HG03064 (cell line): ENCODE data around the gene PRKCD.

ENCODE experiments used
- ATAC-seq: cut with Tn5 transposase; IDR thresholded peaks from one replicate; pipeline ENCODE4 v1.9.1; 2021; ENCODE audit warnings: low read depth; ENCODE audit not compliant: unreplicated experiment

PRKCD gene

DNA sequence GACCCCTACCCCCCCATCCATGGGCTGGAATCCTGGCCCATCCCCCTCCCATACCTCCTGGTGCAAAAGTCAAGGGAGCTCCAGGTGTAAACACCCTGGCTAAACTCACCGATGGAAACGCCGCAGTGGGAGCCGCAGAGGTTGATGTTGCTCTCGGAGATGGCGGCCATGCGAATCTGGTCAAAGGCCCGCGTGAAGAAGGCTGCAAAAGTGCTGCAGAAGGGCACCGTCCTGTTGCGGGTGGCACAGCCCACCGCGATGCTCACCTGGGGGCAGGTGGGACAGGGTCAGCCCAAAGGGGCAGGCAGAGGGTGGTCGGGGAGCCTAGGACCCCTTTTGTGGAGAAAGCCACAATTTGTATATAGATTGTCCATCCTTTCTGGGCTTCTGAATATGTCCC is 68.2 kb downstream of the PRKCD start:
- no peak for ATAC-seq

DNA sequence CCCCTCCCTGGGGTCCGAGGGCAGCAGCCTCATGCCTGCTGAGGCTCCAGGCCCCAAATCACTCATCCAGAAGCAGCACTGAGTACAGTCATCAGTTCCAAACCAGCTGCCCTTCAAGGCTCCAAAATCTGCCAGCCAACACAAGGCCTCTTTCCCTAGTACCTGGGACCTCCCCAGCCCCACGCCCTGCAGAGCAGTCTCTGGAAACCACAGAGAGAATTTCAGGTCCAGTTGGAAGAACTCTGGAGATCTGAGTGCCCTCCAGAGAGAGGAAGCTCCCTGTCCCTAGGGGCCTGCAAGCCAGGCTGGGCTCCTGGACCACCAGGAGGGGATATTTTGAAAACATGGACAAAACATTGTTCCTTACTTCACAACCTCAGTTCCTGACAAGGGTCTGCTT is 68.6 kb downstream of the PRKCD start:
- no peak for ATAC-seq

DNA sequence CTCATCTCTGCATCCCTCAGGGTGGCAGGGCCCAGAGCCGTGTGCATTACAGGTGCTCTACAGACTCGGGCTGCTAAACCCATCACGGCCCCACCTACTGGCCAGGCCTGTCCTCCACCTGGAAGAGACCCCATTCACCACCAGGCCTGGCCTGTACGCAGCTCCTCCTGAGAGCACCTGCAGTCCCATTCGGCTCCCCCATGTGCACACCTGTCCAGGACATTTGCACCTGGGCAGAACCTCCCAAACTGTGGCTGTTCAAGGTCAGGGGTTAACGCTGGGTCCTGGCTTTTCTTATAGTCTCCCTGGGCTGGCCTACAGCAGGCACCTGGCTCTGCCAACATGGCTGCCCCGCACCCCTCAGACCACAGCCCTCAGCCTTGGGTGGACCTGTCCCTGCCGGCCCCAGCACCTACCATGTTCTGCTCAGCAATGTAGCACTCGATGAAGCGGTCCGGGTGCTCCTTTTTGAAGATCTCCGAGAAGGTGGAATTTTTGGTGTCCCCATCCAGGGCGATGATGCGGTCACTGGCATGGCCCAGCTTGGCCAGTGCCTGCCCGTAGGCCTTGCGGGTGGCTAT is 69.1 kb downstream of the PRKCD start:
- ATAC-seq = no peak

DNA sequence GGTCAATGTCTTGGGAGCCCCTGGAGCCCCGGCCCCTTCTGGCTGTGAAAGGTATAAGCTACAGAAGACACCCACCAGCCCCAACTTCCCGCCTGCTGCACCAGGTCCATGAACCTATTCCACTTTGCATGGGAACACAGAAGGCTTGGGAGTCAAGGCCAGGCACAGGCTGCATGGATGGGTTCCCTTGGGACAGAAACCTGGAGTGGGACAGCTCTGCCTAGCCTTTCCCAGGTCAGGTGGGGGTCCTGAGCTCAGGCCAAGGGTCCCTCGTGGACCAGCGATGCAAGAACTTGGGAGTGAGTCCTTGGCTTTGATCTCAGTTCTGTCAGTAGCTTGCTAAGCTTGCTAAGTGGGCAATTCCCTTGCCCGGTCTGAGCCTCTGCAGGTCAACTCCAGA is 69.8 kb downstream of the PRKCD start:
- ATAC-seq = no peak

DNA sequence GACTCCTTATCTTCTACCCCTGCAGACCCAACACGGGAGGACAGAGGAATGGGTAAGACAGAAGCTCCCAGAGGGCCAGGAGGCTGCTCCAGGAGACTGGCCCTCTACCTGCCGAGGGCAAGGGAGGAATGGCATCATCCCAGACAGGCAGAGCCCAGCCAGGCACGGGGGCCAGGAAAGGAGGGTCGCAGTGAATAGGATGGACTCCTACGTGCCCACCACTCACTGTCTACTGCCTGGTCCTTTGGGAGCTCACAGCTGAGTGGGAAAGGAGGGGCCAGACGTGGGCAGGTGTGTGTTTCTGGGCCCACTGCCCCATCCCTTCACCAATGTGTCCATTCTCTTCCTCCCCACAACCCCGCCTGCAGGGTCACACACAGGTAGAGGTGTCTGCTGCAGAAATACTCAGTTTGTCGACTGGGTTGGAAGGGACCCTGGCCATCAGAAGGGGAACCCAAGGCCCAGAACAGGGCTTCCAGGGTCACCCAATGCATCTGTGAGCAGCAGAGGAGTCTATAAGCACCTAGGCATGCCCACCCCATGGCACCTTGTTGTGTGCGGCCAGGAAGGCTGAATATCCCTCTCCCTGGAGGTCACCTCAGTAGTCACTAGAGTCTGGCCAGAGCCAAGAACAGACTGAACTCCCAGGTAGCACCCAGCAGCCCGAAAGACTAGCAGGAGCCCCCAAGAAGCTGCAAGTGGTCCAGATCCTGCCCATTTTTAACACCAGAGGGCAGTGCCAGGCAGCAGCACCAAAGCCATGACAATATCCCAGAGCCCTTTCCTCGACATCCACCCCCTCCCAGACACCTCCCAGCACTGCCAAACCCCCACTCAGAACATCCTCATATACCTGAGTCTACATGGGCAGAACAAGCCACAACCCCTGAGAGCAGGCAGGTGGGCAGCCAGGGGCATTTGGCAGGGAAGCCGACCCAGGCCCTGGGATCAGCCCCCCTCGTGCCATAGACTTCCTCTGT is 70.8 kb downstream of the PRKCD start:
- ATAC-seq = no peak

DNA sequence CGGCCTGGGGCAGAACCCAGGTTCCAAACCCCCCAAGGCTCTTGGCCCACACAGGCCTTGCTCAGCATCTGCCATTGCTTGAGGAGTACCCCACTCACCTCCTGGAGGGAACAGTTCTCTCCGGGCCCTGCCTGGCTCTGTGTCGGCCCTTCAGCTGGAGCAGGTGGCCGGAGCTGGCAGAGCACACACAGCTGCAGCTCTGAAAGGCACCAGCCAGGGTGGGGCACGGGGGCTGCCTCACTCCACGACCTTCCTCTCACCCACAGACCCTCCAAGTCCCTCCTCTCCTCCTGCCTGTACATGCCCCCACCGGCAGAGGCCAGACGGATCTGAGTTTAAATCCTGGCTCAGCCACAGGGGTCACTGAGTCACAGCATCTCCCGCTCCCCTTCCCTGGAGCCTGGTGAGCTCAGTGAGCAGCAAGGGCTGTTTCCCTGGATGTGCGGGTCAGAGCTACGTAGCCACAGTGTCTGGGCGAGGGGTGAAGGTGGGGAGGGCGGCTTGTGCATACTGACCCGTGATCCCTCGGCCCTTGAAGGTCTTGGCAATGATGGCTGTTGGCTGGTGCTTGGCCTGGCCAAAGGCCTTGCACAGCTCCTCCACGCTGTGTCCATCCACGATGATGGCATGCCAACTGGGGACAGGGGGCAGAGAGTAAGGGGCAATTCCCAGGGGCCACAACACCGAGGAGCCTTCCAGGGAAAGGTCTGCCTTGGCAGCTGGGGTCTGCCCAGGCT is 71.8 kb downstream of the PRKCD start:
- no peak for ATAC-seq

DNA sequence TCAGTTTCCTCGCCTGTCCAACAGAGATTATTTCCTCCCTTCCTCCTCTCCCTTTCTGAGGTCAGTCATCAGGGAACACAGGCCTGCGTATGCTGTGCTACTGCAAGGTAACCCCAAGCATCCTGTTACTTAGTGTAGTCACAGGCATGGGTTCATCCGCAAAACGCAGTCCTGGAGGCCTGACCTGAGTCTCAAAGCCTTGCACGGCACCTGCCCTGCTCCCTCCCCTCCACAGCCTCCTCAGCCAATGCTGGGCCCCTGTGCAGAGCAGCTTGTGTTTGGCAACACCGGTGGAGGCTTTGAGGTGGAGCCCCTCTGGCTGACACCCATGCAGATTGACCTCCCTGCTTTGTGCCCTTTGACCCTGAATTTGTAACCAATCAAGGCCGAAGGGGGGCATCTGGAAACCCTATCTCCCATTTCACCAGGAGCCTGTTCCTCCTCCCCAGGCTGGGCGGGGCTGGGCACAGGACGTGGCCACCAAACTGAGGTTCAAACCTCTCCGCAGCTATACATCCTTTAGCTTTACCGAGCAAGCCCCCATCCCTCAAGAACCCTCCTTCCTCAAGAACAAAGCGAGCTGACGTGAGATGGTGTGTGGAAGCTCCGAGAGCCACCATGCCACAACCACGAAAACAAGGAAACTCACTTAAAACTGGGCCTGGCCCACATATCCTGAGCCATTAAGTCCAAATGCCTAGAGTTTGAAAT is 73.3 kb downstream of the PRKCD start:
- no peak for ATAC-seq

DNA sequence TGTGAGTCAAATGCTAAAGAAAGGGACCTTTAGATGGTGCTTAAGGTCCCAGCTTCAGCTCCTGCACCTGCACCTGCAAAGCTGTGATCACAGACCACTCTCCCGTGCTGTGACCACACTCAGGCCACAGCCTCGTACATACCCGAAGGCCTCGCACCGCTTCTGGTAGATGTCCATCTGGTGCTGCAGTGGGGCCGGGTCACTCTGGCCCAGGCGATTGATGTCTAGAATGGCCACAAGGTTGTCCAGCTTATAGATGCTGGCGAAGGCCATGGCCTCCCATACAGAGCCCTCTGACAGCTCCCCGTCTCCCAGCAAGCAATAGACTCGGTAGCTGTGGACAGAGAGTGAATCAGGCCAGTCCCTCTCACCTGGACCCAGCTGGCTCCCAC is 73.8 kb downstream of the PRKCD start:
- ATAC-seq = no peak

DNA sequence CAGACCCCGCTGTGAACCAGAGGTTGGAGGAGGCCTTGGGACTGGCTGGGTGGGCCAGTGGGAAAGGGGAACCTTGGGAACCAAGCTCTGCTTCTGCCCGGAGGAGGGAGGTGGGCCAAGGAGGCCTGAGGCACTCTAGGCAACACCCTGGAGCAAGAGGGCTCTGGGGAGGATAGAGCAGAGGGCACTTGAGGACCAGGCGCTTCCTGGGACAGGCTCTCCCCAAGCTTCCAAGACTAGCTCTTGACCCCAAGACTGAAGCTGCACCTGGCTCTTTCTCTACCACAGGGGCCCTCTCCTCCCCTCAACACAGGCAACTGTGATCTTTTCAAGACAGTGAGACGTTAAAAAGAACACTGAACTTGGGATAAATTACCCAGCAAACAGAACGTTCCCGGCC is 74.5 kb downstream of the PRKCD start:
- ATAC-seq = no peak

DNA sequence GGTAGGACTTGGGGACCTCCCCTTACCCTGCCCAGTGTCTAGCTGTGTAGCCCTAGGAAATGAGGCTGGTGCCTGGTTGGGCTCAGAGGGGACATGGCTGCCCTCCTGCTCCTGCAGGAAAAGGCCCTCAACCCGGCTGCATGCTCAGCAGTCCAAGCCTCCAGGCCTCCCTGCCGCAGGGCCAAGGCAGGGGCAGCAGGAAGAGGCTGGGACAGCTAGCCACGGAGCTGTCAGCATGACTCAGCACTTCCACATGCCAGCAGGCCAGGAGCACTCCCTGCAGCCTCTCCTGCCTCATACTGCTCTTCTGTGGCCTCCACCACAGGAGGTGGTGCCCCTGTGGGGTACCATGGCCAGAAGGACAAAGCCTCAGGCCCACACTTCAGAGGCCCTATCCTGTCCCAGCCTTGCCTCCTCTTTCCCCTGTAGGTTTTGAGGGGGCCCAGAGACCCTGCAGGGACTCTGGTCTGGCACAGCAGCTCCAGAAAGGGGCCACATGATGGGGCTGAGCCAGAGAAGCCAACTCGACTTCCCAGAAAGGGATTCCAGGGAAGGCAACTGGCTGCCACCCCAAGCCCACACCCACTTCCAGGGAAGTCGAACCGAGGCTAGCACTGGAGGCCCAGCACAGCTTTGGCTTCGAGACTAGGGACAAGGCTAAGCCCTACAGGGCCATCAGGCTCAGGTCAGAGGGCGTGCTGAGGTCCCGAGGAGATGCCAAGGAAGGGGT is 75.3 kb downstream of the PRKCD start:
- no peak for ATAC-seq

DNA sequence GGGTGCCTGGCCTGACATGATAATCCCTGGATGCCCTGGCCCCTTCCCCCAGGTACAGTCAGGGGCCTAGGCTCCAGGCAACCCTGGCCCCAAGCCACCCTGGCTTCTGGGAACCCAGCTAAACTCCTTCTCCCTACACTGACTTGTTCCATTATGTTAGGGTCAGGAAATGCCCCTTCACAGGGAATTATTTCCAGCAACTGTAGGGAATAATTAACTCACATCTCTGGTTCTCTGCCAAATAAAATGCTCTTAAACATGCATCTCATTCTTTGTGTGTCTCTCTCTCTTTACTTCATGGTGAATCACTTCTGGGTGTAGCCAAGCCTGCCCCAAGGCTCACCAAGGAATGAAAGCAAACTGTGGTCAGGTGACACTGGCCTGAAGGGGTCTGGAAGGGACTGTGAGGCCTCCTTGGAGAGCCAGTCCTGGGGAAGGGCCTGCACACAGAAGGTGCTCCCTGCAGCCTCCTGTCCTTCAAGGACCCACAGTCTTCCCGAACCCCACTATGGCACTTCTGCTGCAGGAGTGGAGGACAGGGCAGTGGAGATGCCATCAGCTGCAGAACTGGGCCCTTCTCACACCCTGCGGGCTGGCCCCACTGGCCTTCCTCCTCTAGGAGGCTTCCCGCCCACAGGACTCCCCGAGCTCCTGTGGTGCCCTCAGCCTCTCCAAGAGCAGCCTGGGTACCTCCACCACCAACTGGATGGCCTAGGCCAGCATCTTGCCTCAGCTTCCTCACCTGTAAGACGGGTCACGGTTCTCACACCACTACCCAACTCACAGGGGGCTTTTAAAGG is 77.2 kb downstream of the PRKCD start:
- no peak for ATAC-seq

DNA sequence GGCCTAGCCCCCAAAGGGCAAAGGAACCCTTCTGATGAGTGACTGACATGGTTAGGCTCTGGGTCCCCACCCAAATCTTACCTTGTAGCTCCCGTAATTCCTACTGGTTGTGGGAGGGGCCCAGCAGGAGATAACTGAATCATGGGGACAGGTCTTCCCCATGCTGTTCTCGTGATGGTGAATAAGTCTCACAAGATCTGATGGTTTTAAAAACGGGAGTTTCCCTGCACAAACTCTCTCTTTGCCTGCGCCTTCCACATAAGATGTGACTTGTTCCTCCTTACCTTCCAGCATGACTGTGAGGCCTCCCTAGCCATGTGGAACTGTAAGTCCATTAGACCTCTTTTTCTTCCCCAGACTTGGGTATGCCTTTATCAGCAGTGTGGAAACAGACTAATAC is 77.9 kb downstream of the PRKCD start:
- no peak for ATAC-seq

DNA sequence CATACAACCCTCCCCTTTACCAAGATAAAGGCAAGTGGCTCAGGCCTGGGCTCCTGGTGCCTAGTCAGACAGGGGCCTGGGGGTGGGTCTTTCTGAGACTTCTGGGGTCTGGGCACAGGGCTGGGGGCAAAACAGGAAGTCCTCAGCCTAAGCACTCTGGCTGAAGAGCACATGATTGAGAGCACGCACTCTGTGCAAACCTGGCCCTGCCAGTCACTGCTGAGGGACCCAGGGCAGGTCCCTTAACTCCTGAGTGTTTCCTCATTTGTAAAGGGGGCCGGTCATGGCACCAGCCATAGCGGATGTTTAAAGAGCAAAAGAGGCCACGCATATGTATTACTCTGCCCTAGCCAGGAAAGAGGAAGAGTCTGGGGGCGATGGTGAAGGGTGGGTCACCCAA is 78.8 kb downstream of the PRKCD start:
- no peak for ATAC-seq

DNA sequence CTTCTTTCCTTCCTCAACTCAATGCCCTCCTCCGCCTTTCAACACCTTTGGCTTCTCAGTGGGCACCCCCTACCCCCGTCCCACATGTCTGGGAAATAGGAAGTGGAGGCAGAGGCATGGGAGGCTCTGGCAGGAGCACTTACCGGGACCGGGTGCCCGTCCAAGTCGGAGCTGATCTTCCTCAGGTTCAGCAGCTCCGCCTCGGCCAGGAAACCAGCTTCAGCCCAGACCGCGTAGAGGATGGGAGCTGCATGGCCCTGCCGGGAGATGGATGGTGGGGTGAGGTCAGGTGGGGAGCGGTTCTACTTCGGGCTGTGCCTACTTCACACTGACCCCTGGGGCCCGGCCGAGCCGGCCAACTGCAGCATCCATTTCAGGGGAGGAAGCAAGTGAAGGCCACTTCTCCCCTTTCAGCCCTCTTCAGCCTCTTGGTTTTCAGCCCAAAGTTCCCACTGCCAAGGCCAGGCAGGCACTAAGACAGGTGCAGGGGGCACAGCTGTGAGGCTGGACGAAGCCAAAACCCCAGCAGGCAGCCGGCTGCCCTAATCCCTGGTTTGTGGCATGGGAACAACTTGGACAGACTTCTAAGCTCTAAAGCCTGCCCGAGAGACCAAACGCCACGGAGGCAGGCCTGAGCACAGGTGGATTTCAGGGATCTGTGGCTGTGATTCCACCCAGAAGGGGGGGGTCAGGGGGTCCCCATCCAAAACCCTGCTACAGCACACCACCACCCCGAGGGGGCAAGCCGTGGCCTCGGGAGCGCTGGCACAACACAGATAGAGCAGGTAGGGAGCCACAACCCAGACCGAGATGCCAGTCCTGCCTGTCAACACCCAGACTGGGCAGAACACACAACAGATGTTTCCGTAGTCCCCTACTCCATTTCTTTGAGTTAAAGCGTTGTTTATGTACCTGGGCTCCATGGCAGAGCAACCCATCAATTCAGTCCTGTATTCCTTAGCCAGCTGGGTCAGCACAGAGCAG is 80.3 kb downstream of the PRKCD start:
- ATAC-seq = no peak

DNA sequence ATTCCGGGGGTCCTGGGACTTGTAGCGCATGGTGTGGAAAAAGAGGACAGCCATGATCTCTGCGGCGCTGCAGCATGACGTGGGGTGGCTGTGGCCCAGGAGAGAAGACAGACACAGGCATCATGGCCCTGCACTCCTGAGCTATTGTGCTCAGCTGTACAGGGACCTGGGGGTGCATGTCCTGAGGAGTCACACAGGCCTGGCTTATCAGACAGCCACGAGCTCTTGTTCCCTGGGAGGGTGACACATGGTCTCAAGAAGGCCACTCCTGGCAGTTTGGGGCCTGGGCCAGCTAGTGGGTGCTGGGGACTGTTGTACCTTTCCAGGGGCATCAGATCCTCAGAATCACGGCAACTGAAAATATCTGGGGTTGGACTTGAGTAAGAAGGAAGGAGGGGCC is 81.1 kb downstream of the PRKCD start:
- no peak for ATAC-seq
